H1 (cell line): ENCODE measurements around the gene SLC25A27. TPM values are rescaled to one million over a fixed set of nuclear protein-coding genes. Genes with fewer than 3 reads are reported as not detected.

Experiments
- FOSL1 ChIP-seq: IDR thresholded peaks from 2 replicates; pipeline ENCODE4 v1.6.1; 2011; ENCODE audit warnings: mild to moderate bottlenecking, low read depth, low read length, moderate library complexity; ENCODE audit not compliant: insufficient read depth
- NANOG ChIP-seq: IDR thresholded peaks from 2 replicates; pipeline ENCODE4 v1.6.1; 2011; ENCODE audit warnings: low read length, low read depth, mild to moderate bottlenecking, inconsistent platforms; ENCODE audit not compliant: insufficient read depth, poor library complexity, severe bottlenecking
- SAP30 ChIP-seq: fragments of 300-600 bp; sonication (generic); IDR thresholded peaks from 2 replicates; pipeline ENCODE4 v1.7.1; 2012; ENCODE audit warnings: low read length, moderate library complexity, mild to moderate bottlenecking, inconsistent platforms; ENCODE audit not compliant: insufficient read depth, insufficient replicate concordance
- SP2 ChIP-seq: IDR thresholded peaks from 2 replicates; pipeline ENCODE4 v1.6.1; 2012; ENCODE audit warnings: mild to moderate bottlenecking, low read length, inconsistent platforms
- TAF7 ChIP-seq: optimal IDR thresholded peaks from 2 replicates; pipeline ENCODE3; 2011; ENCODE audit warnings: low read depth, mild to moderate bottlenecking, inconsistent platforms, low read length, moderate library complexity, borderline replicate concordance
- polyA plus RNA-seq, 7 experiments: library from polyadenylated mRNA; depleted of rRNA in 3 of 7; stranded (reverse) in 5 of 7; unstranded in 2 of 7; fragments of >200 nt in 5 of 7; fragments of 200-250 nt in 2 of 7; gene quantifications; 1 replicate in 5 of 7; 2 replicates in 1 of 7; 4 replicates in 1 of 7; pipeline versions ENCODE4 v1.2.1 to v1.2.3, GENCODE V29; 2011 to 2013; ENCODE audit warnings: missing spikeins in 2 of 7, mixed read lengths in 2 of 7
- total RNA-seq: library from RNA; stranded (reverse); fragmentation: NEBNext Ultra II Directional; extraction: Animal tissue kit (Norgen Biotek cat#: 25700); gene quantifications from 2 replicates; pipeline ENCODE4 v1.2.1, GENCODE V29; 2021
- TF ChIP-seq, protein P1 (sequence below): fragments of 300-600 bp; sonication (generic); IDR thresholded peaks from 2 replicates; pipeline ENCODE4 v1.7.1; 2012; ENCODE audit warnings: low read length, moderate library complexity, mild to moderate bottlenecking, inconsistent platforms; ENCODE audit not compliant: insufficient replicate concordance
- TF ChIP-seq, protein P2 (sequence below): IDR thresholded peaks from 2 replicates; pipeline ENCODE4 v1.6.1; 2012; ENCODE audit warnings: low read length, inconsistent platforms

The SLC25A27 gene
- total and polyA plus RNA-seq, 2 of the 8 experiments (the other 6 are each of a cell fraction or from before 2014, with no cell fraction given), result 7.3 to 8.4 TPM

DNA sequence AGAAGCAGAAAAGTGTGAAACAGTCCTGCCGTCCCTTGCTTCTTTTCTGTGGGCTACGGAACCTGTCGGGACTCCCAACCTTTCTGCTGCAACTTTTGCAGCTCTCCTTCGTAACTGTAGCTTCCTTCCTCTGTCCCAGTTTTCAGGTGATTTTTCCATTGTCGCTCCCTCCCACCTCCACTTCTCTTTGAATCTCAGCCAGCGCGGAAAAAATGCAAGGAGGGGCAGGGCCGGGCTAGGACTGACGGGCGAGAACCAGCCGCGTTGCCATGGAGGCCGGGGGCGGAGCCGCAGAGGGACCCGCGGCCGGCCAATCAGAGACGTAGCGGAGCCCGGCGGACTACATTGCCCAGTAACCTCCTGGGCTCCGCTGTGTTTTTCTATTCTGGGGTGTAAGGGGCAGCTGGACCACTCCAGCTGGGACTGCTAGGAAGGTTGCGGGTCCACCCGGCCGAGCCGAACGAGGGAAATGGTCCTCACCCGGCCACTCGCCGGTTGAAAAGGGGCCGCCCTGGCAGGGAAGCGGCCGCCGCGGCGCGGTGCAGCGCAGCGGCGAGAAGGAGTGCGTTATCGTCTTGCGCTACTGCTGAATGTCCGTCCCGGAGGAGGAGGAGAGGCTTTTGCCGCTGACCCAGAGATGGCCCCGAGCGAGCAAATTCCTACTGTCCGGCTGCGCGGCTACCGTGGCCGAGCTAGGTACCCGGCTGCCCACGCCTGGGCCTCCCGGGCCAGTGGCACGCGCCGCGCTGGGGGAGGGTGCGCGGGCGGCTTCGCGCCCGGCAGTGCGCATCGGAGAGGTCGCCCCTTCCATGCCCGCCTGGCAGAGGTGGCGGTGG lies at the start of gene SLC25A27, which contains the start of gene CYP39A1 (continued):
- TF ChIP-seq SP2 (no peak), SAP30 (no peak), TAF7 (no peak), FOSL1 (no peak), NANOG (no peak)
- TF ChIP-seq, protein P1, sequence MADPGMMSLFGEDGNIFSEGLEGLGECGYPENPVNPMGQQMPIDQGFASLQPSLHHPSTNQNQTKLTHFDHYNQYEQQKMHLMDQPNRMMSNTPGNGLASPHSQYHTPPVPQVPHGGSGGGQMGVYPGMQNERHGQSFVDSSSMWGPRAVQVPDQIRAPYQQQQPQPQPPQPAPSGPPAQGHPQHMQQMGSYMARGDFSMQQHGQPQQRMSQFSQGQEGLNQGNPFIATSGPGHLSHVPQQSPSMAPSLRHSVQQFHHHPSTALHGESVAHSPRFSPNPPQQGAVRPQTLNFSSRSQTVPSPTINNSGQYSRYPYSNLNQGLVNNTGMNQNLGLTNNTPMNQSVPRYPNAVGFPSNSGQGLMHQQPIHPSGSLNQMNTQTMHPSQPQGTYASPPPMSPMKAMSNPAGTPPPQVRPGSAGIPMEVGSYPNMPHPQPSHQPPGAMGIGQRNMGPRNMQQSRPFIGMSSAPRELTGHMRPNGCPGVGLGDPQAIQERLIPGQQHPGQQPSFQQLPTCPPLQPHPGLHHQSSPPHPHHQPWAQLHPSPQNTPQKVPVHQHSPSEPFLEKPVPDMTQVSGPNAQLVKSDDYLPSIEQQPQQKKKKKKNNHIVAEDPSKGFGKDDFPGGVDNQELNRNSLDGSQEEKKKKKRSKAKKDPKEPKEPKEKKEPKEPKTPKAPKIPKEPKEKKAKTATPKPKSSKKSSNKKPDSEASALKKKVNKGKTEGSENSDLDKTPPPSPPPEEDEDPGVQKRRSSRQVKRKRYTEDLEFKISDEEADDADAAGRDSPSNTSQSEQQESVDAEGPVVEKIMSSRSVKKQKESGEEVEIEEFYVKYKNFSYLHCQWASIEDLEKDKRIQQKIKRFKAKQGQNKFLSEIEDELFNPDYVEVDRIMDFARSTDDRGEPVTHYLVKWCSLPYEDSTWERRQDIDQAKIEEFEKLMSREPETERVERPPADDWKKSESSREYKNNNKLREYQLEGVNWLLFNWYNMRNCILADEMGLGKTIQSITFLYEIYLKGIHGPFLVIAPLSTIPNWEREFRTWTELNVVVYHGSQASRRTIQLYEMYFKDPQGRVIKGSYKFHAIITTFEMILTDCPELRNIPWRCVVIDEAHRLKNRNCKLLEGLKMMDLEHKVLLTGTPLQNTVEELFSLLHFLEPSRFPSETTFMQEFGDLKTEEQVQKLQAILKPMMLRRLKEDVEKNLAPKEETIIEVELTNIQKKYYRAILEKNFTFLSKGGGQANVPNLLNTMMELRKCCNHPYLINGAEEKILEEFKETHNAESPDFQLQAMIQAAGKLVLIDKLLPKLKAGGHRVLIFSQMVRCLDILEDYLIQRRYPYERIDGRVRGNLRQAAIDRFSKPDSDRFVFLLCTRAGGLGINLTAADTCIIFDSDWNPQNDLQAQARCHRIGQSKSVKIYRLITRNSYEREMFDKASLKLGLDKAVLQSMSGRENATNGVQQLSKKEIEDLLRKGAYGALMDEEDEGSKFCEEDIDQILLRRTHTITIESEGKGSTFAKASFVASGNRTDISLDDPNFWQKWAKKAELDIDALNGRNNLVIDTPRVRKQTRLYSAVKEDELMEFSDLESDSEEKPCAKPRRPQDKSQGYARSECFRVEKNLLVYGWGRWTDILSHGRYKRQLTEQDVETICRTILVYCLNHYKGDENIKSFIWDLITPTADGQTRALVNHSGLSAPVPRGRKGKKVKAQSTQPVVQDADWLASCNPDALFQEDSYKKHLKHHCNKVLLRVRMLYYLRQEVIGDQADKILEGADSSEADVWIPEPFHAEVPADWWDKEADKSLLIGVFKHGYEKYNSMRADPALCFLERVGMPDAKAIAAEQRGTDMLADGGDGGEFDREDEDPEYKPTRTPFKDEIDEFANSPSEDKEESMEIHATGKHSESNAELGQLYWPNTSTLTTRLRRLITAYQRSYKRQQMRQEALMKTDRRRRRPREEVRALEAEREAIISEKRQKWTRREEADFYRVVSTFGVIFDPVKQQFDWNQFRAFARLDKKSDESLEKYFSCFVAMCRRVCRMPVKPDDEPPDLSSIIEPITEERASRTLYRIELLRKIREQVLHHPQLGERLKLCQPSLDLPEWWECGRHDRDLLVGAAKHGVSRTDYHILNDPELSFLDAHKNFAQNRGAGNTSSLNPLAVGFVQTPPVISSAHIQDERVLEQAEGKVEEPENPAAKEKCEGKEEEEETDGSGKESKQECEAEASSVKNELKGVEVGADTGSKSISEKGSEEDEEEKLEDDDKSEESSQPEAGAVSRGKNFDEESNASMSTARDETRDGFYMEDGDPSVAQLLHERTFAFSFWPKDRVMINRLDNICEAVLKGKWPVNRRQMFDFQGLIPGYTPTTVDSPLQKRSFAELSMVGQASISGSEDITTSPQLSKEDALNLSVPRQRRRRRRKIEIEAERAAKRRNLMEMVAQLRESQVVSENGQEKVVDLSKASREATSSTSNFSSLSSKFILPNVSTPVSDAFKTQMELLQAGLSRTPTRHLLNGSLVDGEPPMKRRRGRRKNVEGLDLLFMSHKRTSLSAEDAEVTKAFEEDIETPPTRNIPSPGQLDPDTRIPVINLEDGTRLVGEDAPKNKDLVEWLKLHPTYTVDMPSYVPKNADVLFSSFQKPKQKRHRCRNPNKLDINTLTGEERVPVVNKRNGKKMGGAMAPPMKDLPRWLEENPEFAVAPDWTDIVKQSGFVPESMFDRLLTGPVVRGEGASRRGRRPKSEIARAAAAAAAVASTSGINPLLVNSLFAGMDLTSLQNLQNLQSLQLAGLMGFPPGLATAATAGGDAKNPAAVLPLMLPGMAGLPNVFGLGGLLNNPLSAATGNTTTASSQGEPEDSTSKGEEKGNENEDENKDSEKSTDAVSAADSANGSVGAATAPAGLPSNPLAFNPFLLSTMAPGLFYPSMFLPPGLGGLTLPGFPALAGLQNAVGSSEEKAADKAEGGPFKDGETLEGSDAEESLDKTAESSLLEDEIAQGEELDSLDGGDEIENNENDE, result no peak
- TF ChIP-seq, protein P2, sequence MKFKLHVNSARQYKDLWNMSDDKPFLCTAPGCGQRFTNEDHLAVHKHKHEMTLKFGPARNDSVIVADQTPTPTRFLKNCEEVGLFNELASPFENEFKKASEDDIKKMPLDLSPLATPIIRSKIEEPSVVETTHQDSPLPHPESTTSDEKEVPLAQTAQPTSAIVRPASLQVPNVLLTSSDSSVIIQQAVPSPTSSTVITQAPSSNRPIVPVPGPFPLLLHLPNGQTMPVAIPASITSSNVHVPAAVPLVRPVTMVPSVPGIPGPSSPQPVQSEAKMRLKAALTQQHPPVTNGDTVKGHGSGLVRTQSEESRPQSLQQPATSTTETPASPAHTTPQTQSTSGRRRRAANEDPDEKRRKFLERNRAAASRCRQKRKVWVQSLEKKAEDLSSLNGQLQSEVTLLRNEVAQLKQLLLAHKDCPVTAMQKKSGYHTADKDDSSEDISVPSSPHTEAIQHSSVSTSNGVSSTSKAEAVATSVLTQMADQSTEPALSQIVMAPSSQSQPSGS, result no peak
- TF ChIP-seq, all 59 proteins: peak for 13
